Kasumi-1 (cell line): Measurements from ENCODE around the gene SLC35F4.
"Not testable (repeated sequence)": the region's sequence is repeated elsewhere in the genome, so short reads cannot be mapped to it uniquely, and the experiment has no call there.

Experiments
- DNase-seq, 2 experiments: peaks; one replicate each; lab custom pipeline; 2025; lab: John Stamatoyannopoulos, UW

Gene SLC35F4

GRCh38 chr14:57796556-57796955 lies 69.3 kb downstream of the SLC35F4 start:
- DNase-seq = no peak

- no peak for DNase-seq
Observed at GRCh38 chr14:57785058-57785457, 80.8 kb downstream of the SLC35F4 start.

- DNase-seq = no peak
Observed at GRCh38 chr14:57771801-57772200, 94.1 kb downstream of the SLC35F4 start.

- no peak for DNase-seq
Observed at GRCh38 chr14:57769863-57770523, 95.9 kb downstream of the SLC35F4 start.

GRCh38 chr14:57761800-57762199 lies 104.1 kb downstream of the SLC35F4 start:
- DNase-seq = no peak

GRCh38 chr14:57760896-57761295 lies 105.0 kb downstream of the SLC35F4 start:
- DNase-seq = no peak

GRCh38 chr14:57755018-57755521 lies 110.8 kb downstream of the SLC35F4 start:
- DNase-seq = no peak

GRCh38 chr14:57754527-57754926 lies 111.4 kb downstream of the SLC35F4 start:
- DNase-seq = no peak

GRCh38 chr14:57753821-57754220 lies 112.1 kb downstream of the SLC35F4 start:
- no peak for DNase-seq

GRCh38 chr14:57752142-57752695 lies 113.7 kb downstream of the SLC35F4 start:
- not testable (repeated sequence) for DNase-seq

- no peak for DNase-seq
Observed at GRCh38 chr14:57751400-57751799, 114.5 kb downstream of the SLC35F4 start.

GRCh38 chr14:57749267-57749666 lies 116.6 kb downstream of the SLC35F4 start:
- DNase-seq = no peak

GRCh38 chr14:57748279-57748678 lies 117.6 kb downstream of the SLC35F4 start:
- no peak for DNase-seq

- DNase-seq = no peak
Observed at GRCh38 chr14:57747036-57747435, 118.9 kb downstream of the SLC35F4 start.

GRCh38 chr14:57746563-57746962 lies 119.3 kb downstream of the SLC35F4 start:
- DNase-seq = no peak

GRCh38 chr14:57739516-57739915 lies 126.4 kb downstream of the SLC35F4 start:
- no peak for DNase-seq

- no peak for DNase-seq
Observed at GRCh38 chr14:57737598-57737997, 128.3 kb downstream of the SLC35F4 start.

- no peak for DNase-seq
Observed at GRCh38 chr14:57736391-57736790, 129.5 kb downstream of the SLC35F4 start.

GRCh38 chr14:57735276-57735675 lies 130.6 kb downstream of the SLC35F4 start:
- DNase-seq = no peak

- no peak for DNase-seq
Observed at GRCh38 chr14:57732463-57733285, 133.2 kb downstream of the SLC35F4 start.

- no peak for DNase-seq
Observed at GRCh38 chr14:57729208-57730187, 136.4 kb downstream of the SLC35F4 start.
